ENCODE data around the gene LEKR1.

DNA sequence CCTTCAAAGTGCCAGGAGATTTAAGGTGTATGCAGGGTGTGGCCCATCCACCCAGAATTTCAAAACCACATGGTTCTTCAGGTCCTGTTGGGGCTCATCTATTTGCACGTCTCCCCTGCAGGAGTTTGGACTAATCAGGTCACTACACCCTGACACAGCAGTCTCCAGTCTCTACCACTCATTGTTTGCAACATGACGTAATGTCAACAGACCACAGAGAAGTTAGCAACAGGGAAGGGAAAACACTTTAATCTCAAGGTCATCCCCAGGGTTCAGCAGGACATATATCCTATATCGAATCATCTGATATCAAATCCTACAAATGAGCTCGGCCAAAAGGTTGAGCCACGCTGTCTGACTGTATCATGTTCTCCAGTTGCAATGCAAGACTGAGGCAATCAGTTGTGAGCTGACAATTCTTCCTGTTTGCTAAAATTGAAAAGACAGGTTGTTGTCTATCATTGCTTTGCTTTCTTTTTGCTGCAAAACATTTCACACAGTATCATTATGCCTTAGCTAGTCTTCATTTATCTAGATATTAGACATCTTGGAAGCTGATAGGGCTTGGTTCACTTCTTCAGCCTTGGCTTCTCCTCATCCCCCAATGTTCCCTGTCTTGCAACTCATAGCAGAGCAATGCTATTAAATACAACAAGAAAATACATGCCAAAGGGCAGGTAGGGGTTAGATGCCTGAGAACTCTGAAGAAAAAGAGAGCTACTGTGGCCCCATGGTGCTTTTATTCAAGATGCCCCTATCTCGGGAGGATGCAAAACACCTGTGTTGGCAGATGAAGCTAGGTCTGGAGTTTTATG, 13.4 kb upstream of the LEKR1 start:
- TF ChIP-seq, protein P1, sequence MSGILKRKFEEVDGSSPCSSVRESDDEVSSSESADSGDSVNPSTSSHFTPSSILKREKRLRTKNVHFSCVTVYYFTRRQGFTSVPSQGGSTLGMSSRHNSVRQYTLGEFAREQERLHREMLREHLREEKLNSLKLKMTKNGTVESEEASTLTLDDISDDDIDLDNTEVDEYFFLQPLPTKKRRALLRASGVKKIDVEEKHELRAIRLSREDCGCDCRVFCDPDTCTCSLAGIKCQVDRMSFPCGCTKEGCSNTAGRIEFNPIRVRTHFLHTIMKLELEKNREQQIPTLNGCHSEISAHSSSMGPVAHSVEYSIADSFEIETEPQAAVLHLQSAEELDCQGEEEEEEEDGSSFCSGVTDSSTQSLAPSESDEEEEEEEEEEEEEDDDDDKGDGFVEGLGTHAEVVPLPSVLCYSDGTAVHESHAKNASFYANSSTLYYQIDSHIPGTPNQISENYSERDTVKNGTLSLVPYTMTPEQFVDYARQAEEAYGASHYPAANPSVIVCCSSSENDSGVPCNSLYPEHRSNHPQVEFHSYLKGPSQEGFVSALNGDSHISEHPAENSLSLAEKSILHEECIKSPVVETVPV (CRISPR knock-in tag; IDR thresholded peaks at IDR 0.05), result no peak
- TF ChIP-seq, protein P2, sequence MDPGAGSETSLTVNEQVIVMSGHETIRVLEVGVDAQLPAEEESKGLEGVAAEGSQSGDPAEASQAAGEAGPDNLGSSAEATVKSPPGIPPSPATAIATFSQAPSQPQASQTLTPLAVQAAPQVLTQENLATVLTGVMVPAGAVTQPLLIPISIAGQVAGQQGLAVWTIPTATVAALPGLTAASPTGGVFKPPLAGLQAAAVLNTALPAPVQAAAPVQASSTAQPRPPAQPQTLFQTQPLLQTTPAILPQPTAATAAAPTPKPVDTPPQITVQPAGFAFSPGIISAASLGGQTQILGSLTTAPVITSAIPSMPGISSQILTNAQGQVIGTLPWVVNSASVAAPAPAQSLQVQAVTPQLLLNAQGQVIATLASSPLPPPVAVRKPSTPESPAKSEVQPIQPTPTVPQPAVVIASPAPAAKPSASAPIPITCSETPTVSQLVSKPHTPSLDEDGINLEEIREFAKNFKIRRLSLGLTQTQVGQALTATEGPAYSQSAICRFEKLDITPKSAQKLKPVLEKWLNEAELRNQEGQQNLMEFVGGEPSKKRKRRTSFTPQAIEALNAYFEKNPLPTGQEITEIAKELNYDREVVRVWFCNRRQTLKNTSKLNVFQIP (CRISPR knock-in tag; IDR thresholded peaks at IDR 0.05; ENCODE audit: borderline replicate concordance, low read depth), result no peak
- TF ChIP-seq SNAI2 (CRISPR knock-in tag; IDR thresholded peaks at IDR 0.05), result no peak
- TF ChIP-seq PPARA (CRISPR knock-in tag; IDR thresholded peaks at IDR 0.05; ENCODE audit: borderline replicate concordance), result no peak
- TF ChIP-seq ZC3H10 (CRISPR knock-in tag; IDR thresholded peaks at IDR 0.05), result no peak
- TF ChIP-seq ZFP30 (CRISPR knock-in tag; IDR thresholded peaks at IDR 0.05), result no peak
- TF ChIP-seq TCF4 (CRISPR knock-in tag; IDR thresholded peaks at IDR 0.05; ENCODE audit: borderline replicate concordance), result no peak
- no peak for TF ChIP-seq CREB5 (CRISPR knock-in tag; IDR thresholded peaks at IDR 0.05; ENCODE audit: low read depth)
- no peak for TF ChIP-seq GLIS3 (CRISPR knock-in tag; IDR thresholded peaks at IDR 0.05)
- TF ChIP-seq ZNF8 (CRISPR knock-in tag; IDR thresholded peaks at IDR 0.05), result no peak
- TF ChIP-seq PATZ1 (CRISPR knock-in tag; IDR thresholded peaks at IDR 0.05; ENCODE audit: borderline replicate concordance), result no peak
